HG03439 (cell line): ENCODE measurements around the gene GLYAT.
"Not testable (repeated sequence)": the region's sequence is repeated elsewhere in the genome, so short reads cannot be mapped to it uniquely, and the experiment has no call there.

ENCODE experiments used
- ATAC-seq: cut with Tn5 transposase; IDR thresholded peaks from one replicate; pipeline ENCODE4 v1.9.1; 2021; ENCODE audit warnings: mild to moderate bottlenecking, moderate library complexity; ENCODE audit not compliant: unreplicated experiment

GLYAT gene

DNA sequence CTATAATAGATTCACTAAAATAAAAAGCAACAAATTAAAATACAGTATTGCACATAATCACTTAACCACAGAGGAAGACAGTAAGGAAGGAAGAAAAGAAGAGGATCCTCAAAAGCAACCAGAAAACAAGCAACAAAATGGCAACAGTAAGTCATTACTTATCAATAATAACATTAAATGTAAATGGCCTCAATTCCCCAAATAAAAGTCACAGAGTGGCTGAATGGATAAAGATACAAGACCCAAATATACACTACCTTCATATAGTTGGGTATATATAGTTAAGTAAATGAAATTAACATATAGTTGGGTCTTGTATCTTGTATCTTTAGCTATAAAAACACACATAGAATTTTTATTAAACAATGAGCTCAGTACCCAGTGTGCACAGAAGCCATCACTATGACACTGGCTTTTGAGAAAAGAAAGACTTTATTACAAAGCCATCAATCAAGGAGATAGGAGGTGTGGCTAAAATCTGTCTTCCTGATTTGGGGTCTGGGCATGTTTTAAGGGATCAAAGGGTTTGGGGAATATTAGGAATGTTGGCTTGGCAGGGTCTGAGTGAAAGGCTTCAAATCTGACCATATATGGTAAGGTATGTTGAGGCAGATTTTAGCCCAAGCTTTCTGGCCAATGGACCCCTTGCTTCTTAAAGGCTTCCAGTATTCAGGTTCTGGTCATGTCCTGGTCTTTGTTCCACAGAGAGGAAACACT is 13.4 kb upstream of the GLYAT start:
- no peak for ATAC-seq

DNA sequence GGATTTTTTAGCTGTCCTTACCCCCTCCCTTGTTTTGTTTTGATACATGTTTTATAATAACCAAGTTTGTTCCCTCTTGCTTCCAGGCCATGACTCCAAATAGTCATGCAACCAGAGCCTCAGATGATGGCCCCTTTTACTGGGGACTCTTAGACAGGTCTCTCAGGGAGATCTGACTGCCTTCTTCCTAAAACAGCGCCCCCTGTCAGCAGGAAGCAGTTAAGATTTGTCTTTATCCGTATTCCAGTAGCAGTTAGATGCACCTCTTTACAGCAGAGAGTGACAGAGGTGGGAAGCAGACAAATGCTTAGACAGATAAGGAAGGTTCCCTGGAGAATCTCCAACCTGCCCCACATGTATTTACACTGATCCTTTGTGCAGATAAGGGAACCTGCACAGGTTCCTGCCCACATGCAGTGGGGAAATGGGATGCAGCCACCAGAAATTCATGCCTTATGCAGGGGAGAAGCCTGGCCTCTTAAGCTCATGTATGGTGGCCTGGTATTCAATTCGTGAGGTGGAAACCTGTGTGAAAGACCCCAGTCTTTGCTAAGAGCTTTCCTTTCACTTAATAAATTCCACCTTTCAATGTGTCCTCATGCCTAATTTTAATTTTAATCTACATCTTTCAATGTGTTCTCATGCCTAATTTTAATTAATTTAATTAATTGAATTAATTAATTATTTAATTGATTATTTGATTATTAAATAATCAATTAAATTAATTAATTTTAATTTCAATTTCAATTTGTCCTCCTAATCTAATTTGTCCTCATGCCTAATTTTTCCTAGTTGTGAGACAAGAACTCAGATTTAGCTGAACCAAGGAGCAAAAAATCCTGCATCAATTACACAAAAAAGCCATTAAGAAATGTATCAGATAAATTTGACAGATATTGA is 11.5 kb upstream of the GLYAT start:
- no peak for ATAC-seq

DNA sequence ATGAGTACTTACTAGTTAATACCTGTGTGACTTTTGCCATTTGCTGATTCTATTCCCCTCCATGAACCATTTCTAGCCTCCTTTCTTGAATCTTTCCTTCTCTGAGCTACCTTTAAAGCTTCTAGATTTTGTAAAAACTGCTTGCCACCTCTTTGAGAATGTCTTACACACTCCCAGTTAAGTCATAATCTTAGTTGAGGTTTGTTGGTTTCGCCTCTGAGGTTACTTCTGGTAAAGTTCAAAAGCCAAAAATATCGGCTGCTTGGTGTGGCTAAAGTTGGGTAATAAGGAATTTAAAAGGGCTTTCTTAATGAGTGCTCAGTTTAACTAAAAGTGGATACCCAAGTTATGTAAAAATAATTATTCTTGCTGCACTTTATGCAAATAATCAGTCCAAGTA is 10.4 kb upstream of the GLYAT start:
- ATAC-seq, result peak; percentile 67

DNA sequence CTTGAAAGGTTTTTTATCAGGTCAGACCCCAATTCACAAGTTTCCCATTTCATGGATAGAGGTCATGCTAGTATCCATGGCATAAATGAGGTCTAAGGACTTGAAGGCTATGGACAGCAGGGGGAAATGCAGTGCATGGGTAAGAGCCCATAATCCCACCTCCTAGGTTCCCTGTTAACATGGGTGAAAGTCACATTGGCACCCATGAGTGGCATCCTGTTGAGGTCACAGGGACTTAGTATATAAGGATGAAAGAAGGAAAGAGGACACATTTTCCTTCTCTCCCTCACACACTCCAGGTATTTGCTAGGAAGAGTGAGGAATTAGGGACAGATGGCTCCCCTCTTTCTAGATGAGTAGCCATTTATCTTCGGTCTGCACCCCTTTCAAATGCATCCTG is 9.4 kb upstream of the GLYAT start:
- no peak for ATAC-seq

DNA sequence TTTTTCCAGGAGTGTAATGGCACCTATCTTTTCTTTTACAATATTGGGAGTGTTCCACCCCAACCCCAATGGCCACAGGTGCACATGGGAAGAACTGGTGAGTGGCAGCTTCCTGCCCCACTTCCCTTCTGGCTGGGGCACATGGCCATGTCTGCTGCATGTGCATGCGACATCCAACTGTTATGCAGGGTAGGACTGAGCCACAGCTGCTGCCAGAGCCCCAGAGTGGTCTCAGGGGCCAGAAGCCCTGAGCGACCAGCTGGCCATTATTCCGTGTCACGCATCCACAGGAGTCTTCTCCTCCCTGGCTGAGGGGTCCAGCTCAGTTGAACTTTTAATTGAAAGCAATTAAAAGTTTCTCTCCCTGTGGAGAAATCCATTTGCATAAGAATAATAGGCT is 8.7 kb upstream of the GLYAT start:
- no peak for ATAC-seq

DNA sequence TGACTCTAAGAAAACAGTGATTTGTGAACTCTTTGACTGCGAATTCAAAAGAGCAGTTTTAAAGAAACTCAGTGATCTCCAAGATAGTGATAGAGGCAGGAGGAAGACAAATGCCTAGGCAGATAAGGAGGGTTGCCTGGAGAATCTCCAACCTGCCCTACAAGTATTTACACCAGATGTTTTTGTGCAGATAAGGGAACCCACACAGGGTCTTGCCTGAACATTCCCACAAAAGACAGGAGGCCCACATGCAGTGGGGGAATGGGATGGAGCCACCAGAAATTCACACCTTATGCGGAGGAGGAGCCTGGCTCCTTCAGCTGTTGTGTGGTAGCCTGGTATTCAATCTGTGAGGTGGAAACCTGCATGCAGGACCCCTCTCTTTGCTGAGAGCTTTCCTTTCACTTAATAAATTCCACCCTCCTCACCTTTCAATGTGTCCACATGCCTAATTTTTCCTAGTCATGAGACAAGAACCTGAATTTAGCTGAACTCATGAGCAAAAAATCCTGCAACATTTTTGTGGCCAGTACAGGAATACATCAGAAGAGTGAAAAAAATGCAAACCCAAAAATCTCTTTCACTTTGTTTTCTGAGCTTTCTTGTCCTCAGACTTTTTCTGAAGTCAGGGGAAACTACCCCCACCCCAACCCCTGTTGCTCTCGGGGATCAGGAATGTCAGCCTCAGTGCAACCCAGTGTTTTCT is 8.1 kb upstream of the GLYAT start:
- no peak for ATAC-seq

DNA sequence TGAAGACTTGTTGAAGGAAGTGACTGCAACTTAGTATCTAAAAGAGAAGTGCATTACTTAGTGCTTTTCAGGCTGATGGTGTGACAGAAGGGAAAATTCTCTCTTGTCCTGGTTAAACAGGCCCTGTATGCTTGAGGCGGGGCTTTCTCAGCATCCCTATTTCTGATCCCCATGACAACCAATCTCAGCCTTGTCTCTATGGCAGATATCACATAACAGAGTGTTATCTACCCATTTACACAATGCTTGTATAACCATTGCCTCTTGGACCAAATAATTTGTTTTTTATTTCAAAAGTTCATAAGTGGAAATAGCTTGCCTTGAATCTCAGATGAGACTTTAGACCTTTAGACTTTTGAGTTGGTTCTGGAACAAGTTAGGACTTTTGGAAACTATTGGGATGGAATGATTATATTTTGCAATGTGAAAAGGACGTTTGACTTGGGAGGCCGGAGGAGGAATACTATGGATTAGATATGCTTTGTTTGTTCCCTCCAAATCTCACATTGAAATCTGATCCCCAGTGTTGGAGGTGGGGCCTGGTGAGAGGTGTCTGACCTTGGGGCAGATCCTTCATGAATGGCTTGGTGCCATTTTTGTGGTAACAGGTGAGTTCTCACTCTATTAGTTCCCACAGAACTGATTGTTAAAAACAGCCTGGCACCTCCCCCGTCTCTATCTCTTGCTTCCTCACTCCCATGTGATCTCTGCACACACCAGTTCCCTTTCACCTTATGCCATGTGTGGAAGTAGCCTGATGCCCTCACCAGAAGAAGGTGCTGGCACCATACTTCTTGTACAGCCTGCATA is 3.1 kb upstream of the GLYAT start:
- no peak for ATAC-seq

DNA sequence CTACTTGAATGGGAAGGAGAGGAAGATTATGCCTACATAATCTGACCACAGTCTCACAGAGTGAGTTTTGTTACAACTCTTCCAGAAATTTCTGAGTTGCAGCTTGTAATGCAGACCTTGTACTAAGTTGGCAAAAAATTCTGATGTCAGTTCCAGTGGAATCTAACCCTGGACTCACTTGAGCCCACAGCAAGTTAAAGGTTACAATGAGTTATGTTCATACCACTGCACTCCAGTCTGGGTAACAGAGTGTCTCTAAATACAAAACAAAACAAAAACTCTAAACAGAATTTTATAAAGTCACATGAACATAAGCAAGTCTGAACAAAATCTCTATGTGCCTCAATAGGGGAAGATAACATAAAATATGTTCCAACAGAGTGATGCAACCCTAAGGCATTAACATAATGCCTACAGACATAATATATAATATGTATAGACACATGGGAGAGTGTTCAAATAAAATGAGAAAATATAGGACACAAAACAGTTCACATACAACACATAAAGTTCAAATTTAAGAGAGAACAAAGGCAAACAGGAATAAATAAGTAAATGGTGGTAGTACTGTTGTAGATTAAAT is 1.1 kb downstream of the GLYAT start:
- ATAC-seq, result no peak

DNA sequence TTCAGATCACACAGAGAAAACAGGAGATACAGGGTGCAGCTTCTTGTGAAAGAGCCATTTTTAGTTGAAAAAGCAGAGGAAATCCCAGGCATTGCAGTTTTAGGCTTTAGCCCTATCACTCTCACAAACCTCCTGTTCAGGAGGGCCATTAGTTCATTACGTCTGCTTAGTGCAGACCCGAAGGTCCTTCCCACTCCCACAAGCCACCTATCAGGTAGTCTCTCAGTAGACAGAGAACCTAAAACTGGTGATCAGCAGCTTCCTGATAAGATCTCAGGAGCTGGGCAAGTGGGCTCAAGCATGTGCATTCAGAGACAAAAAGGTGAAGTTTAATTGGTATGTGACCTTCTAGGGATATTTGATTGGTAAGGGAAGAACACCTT is 4.3 kb downstream of the GLYAT start:
- no peak for ATAC-seq

DNA sequence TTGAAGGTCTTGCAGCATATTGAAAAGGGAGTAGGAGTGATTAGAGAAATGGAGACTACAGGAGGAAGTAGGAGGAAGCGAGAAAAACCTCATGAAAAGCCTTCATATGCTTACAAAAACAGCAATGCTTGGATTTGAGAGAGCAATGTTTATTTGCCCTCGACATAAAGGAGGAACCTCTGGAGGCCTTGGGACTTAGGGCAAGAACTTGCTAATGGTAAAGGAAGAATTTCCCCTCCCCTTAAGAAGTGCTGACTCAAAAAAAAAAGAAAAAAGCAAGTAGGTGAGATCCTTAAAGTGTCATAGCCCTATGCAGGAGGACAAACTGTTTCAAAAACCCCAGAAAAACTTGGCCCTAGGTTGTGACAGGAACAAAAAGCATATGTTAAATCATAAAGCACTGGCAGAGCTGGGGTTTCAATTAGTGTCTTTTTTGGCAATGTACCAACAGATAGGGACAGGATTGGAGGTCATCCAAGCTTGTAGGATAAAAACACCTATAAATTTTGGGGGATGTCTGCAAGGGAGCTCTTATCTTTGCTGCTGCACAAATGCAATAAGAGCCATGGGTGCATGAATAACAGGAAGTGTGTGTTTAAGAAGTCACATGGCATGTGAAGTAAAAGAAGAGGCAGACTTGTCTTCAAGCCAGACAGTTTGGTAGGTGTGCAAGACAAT is 4.9 kb downstream of the GLYAT start:
- no peak for ATAC-seq

DNA sequence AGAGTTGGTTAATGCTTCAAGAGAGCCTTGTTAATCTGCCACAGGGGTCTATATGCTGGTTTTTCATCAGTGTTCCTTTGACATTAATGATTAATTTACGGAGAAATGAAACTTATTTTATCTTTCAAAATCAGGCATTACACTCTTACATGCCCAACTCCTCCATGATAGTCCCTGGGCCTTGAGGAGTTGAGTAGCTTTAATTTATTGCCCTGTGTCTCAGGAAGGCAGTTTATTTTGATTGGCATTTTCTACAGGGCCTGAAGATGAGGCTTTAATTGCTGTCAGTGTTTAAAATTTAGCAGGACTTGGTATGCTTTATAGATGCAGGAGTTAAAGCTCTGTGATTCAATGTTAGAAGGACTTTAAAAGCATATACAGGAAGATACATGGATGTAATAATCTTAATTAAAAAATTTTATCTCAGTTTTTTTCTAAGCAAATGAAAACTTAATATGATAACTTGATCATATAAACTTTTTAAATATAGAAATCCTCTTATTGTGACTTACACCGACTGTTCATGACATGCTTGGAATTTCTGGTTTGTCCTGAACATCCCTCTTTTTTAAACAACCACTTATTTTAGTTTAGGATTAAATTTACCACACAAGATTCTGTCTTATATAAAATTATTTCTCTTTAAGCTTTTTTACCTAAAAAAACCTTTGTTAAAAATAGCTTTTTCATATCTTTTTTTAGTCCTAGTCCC is 12.2 kb downstream of the GLYAT start:
- ATAC-seq, result no peak

DNA sequence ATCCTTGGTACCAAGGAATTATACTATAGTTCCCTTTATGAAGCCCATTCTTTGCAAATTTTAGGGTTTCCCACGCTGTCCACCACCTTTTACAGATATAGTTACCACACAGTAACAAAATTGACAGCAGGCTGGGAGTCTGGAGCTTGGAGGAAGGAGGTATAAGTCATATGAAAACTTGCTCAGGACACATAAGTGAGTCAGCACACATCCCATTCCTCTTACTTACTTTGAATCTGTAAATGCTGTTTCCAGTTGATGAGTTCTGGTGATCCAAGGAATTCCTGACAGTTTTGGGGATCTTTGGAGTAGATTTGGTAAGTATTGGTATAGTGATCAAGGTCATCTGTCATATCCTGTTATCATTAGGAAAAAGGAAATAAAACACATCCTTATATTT is 19.2 kb downstream of the GLYAT start:
- no peak for ATAC-seq

DNA sequence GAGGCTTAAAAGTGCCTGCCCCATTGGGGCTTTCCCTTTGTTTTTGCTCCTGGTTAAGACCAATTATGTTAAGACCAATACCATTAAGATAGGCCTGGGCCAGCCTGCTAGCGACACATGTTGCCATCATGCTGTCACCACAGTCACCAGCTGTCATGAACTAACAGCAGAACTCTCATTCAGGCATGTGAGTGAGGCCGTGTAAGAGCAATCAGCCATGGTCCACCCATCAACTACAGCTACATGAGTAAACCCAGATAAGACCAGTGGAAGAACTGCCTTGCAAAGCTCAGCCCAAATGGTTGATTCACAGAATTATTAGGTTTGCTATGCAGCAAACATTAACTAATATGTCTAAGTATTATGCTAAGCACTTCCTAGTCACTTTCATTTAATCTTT is 19.9 kb downstream of the GLYAT start:
- ATAC-seq, result no peak

DNA sequence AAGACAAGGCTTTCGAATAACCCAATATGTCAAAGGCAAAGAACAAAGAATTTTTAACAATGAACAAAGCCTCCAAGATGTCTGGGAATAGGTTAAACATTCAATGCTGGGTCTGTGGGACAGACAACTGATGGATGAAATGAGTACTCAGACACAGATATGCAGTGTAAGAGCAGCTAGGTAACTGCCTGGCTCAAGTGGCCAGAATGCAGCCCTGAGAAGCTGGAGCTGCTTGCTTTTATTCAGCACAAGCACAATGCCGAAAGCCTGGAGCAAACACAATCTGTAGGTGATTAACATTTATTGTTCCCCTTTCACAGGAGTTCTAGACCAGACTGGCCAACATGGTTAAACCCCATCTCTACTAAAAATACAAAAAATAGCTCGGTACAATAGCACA is 24.0 kb downstream of the GLYAT start:
- no peak for ATAC-seq

DNA sequence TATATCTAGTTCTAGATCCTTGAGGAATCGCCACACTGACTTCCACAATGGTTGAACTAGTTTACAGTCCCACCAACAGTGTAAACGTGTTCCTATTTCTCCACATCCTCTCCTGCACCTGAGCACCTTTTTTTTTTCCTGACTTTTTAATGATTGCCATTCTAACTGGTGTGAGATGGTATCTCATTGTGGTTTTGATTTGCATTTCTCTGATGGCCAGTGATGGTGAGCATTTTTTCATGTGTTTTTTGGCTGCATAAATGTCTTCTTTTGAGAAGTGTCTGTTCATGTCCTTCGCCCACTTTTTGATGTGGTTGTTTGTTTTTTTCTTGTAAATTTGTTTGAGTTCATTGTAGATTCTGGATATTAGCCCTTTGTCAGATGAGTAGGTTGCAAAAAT is 34.9 kb downstream of the GLYAT start:
- not testable (repeated sequence) for ATAC-seq

DNA sequence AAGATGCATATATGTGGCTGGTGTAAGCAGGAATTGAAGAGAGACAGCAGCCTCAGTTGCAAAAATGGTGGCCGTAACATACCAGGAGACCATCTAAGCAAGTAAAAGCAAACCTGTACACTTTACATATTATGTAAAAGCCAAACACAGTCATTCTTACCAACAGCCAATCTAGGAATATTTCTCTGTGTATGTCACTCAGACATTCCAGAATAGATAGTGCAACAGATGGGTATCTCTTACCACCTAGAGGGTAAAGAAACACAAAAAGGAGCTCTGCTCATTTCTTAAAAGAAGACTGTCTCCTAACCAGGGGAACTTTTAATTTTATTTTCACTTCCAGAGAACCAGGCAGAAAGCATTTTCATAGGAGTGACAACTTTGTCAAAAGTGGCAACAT is 38.7 kb downstream of the GLYAT start:
- ATAC-seq, result no peak

DNA sequence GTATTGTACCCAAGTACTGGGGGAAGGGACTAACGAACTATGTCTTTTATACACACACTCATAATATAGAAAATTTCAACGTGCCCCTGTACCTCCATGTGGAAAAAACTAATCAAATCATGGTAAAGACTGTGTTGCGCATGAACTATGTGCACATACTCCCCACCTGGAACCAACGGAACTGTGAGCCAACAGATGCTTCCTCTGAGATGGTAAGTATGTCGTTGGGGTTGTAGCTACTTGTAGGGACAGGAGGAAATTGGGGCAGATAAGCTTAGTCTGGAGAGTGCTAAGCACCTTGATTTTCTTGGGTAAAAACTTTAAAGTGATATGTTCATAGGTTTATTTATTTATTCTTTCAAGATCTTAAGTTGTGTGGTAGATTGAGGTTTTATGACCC is 40.1 kb downstream of the GLYAT start:
- no peak for ATAC-seq

DNA sequence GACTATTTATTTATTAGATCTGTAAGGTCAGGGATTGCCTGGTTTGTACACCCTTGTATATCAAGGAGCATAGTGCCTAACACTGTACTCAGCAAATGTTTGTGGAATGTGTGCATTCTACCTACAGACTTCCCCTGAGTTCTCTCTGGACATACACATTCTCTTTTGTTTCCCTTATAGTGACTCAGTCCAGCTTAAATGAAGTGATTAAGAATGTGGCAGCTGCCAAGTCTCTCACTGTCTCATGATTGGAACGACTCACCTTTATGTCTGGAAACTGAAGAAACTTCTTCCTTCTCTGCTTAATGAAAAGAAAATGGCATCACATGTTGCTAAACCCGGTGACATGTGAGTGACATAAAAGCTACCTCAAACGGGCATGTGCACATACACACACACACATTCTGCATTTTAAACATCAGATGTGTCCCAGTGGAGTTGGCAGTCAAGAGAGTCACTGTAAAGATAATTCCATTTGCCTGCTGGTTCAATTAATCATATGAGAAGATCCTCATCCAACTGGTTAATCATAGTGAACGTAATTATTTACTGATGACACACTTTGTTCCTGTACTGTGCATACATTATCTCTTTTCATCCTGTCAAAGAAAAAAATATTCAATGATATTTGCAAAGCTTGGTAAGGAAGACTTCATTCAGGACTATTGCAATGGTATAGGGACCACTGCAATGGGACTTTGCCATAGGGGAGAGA is 42.8 kb downstream of the GLYAT start:
- no peak for ATAC-seq
